ENCODE results near the gene AEBP2. TPM values are rescaled to one million over a fixed set of nuclear protein-coding genes. Genes with fewer than 3 reads are reported as not detected.
"Not testable (repeated sequence)": the region's sequence is repeated elsewhere in the genome, so short reads cannot be mapped to it uniquely, and the experiment has no call there.

AEBP2 gene
- total RNA-seq, 1 experiment from 2014 or later: 49.2 TPM

DNA sequence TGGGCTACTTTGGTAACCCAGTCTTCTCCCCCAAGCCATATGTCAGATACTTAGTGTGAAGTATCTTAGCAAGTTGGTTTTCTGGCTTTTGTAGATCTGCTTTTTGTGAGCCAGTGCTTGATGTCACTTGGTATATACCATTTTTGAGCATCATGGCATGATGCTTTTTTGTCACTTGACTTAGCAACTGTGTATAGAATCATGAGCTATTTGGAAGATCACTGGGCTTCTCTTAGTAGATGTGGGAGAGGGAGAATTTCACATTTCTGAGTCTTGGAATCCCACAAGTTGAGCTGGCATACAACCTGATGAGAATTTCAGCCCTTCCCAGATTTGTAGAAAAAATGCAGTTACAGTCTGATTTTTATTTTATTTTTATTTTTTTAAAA, 24.9 kb downstream of the AEBP2 start:
- intact Hi-C loops (cut with micrococcal nuclease): no loop called here
- Mint-ChIP-seq H3K36me3 (ENCODE audit: insufficient read depth, unreplicated experiment) (peaks cover 33% of the 10 kb centered on the region), H3K9me3 (ENCODE audit: unreplicated experiment) (no peaks in the 10 kb centered on the region), H3K4me3 (ENCODE audit: unreplicated experiment) (no peak overlapping the region), H3K27me3 (ENCODE audit: insufficient read depth, unreplicated experiment) (no peaks in the 10 kb centered on the region), H3K27ac (ENCODE audit: low read depth, unreplicated experiment) (no peak overlapping the region), H3K4me1 (ENCODE audit: insufficient read depth, unreplicated experiment) (no peaks in the 10 kb centered on the region)
- ChIA-PET CTCF (interaction anchor here (0.7 to 1.0 kb wide), 2 partner anchors 209 to 954 kb away, joined by 3 read pairs; no protein-coding TSS in a partner anchor), POLR2A (no interaction called here)
- no TSS peak for BruUV-seq (replicated peaks)
- TF ChIP-seq, protein P1, sequence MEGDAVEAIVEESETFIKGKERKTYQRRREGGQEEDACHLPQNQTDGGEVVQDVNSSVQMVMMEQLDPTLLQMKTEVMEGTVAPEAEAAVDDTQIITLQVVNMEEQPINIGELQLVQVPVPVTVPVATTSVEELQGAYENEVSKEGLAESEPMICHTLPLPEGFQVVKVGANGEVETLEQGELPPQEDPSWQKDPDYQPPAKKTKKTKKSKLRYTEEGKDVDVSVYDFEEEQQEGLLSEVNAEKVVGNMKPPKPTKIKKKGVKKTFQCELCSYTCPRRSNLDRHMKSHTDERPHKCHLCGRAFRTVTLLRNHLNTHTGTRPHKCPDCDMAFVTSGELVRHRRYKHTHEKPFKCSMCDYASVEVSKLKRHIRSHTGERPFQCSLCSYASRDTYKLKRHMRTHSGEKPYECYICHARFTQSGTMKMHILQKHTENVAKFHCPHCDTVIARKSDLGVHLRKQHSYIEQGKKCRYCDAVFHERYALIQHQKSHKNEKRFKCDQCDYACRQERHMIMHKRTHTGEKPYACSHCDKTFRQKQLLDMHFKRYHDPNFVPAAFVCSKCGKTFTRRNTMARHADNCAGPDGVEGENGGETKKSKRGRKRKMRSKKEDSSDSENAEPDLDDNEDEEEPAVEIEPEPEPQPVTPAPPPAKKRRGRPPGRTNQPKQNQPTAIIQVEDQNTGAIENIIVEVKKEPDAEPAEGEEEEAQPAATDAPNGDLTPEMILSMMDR (IDR thresholded peaks at IDR 0.05; ENCODE audit: unreplicated experiment): no peak
- DNase-seq (ENCODE audit: unreplicated experiment): no peak

DNA sequence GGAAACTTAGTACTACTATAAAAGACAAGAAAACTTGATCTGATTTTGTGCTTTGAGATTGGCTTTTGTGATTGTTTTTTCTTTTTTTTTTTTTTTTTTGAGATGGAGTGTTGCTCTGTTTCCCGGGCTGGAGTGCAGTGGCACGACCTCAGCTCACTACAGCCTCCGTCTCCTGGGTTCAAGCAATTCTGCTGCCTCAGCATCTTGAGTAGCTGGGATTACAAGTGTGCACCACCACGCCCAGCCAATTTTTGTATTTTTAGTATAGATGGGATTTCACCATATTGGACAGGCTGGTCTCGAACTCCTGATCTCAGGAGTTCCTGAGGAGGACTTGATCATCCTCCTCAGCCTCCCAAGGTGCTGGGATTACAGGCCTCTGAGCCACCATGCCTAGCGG, 26.4 kb downstream of the AEBP2 start:
- TF ChIP-seq, protein P1 (IDR thresholded peaks at IDR 0.05; ENCODE audit: unreplicated experiment): no peak
- Mint-ChIP-seq H3K9me3 (ENCODE audit: unreplicated experiment) (no peaks in the 10 kb centered on the region), H3K4me3 (ENCODE audit: unreplicated experiment) (no peak overlapping the region), H3K36me3 (ENCODE audit: insufficient read depth, unreplicated experiment) (peaks cover 47% of the 10 kb centered on the region), H3K4me1 (ENCODE audit: insufficient read depth, unreplicated experiment) (no peaks in the 10 kb centered on the region), H3K27ac (ENCODE audit: low read depth, unreplicated experiment) (no peak overlapping the region), H3K27me3 (ENCODE audit: insufficient read depth, unreplicated experiment) (no peaks in the 10 kb centered on the region)
- intact Hi-C loops (cut with micrococcal nuclease): no loop called here
- ChIA-PET CTCF (no interaction called here), POLR2A (no interaction called here)
- no TSS peak for BruUV-seq (replicated peaks)
- no peak for DNase-seq (ENCODE audit: unreplicated experiment)

DNA sequence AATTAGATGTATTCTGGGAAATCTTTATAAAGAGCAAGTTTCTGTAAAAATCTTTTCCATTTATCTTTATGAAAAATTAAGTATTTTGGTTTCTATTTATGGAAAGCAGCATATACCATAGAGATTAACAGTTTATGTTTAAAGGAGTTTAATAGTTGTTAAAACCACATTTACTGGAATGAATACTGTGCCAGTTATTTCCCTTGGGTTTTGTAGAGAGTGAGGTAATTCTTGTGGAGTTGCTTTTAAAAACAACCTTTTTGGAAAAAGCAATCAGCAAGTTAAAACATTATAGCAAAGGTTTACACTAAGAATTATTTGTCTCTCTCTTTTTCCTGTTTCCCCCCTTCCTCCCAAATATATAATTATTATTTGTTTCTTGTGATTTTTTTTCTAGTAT, 34.9 kb downstream of the AEBP2 start:
- BruUV-seq (replicated peaks): no TSS peak
- no peaks in the 10 kb centered on the region for H3K9me3 Mint-ChIP-seq (ENCODE audit: unreplicated experiment)
- no peak overlapping the region for H3K4me3 Mint-ChIP-seq (ENCODE audit: unreplicated experiment)
- H3K4me1 Mint-ChIP-seq (ENCODE audit: insufficient read depth, unreplicated experiment): peaks cover 11% of the 10 kb centered on the region
- no peak for DNase-seq (ENCODE audit: unreplicated experiment)
- no peaks in the 10 kb centered on the region for H3K27me3 Mint-ChIP-seq (ENCODE audit: insufficient read depth, unreplicated experiment)
- no peak overlapping the region for H3K27ac Mint-ChIP-seq (ENCODE audit: low read depth, unreplicated experiment)
- TF ChIP-seq, protein P1 (IDR thresholded peaks at IDR 0.05; ENCODE audit: unreplicated experiment): no peak
- peaks cover 53% of the 10 kb centered on the region for H3K36me3 Mint-ChIP-seq (ENCODE audit: insufficient read depth, unreplicated experiment)
- ChIA-PET CTCF (interaction anchor here (0.7 to 0.8 kb wide), 3 partner anchors 8 to 40 kb away, joined by 3 read pairs; no protein-coding TSS in a partner anchor), POLR2A (interaction anchor here (1.4 to 2.8 kb wide), 2 partner anchors 9 to 92 kb away, joined by 6 to 18 read pairs; no protein-coding TSS in a partner anchor)
- intact Hi-C loops (cut with micrococcal nuclease): no loop called here

DNA sequence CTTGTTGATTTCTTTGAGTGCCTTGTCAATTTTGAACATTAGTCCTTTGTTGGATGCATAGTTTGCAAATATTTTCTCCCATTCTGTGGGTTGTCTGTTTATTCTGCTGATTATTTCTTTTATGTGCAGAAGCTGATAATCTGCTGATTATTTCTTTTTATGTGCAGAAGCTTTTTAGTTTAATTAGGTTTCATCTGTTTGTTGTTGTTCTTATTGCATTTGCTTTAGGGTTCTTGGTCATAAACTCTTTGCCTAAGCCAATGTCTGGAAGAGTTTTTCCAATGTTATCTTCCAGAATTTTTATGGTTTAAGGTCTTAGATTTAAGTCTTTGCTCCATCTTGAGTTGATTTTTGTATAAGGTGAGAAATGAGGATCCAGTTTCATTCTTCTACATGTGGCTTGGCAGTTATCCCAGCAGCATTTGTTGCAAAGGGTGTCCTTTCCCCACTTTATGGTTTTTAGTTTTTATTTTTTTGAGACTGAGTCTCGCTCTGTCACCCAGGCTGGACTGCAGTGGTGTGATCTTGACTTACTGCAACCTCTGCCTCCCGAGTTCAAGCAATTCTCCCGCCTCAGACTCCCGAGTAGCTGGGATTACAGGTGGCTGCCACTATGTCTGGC, 36.7 kb downstream of the AEBP2 start:
- H3K27me3 Mint-ChIP-seq (ENCODE audit: insufficient read depth, unreplicated experiment); H3K4me3 Mint-ChIP-seq (ENCODE audit: unreplicated experiment); intact Hi-C loops (cut with micrococcal nuclease); CTCF ChIA-PET; H3K9me3 Mint-ChIP-seq (ENCODE audit: unreplicated experiment); H3K27ac Mint-ChIP-seq (ENCODE audit: low read depth, unreplicated experiment): not testable (repeated sequence)
- BruUV-seq (replicated peaks): TSS peak; percentile 9
- DNase-seq (ENCODE audit: unreplicated experiment): peak; percentile 7
- POLR2A ChIA-PET: interaction anchor here (0.7 to 1.6 kb wide), 3 partner anchors 37 to 1974 kb away, joined by 3 read pairs; partner anchors contain the start of gene AEBP2
- H3K36me3 Mint-ChIP-seq (ENCODE audit: insufficient read depth, unreplicated experiment): peaks cover 42% of the 10 kb centered on the region
- H3K4me1 Mint-ChIP-seq (ENCODE audit: insufficient read depth, unreplicated experiment): peaks cover 11% of the 10 kb centered on the region

Measured in MCF 10A (cell line).